ENCODE data around the gene CIART.

The CIART gene

DNA sequence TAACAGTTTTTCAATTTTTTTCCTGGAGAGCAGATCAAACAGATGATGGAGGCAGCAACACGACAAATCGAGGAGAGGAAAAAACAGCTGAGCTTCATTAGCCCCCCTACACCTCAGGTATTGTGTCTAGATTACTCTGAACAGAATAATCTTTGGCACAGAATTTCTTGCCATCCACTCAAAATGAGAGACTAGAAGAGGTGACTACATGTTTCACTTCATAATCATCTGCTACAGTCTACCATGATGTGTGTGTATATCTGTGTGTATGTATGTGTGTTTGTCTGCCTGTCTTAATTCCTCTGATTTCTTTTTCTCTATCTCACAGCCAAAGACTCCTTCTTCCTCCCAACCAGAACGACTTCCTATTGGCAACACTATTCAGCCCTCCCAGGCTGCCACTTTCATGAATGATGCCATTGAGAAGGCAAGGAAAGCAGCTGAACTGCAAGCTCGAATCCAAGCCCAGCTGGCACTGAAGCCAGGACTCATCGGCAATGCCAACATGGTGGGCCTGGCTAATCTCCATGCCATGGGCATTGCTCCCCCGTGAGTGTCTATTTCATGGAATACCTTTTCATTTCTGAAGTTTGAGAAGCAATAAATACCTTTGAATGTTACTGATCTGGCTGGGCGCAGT is 50.4 kb downstream of the CIART start:
- TF ChIP-seq, protein P1, sequence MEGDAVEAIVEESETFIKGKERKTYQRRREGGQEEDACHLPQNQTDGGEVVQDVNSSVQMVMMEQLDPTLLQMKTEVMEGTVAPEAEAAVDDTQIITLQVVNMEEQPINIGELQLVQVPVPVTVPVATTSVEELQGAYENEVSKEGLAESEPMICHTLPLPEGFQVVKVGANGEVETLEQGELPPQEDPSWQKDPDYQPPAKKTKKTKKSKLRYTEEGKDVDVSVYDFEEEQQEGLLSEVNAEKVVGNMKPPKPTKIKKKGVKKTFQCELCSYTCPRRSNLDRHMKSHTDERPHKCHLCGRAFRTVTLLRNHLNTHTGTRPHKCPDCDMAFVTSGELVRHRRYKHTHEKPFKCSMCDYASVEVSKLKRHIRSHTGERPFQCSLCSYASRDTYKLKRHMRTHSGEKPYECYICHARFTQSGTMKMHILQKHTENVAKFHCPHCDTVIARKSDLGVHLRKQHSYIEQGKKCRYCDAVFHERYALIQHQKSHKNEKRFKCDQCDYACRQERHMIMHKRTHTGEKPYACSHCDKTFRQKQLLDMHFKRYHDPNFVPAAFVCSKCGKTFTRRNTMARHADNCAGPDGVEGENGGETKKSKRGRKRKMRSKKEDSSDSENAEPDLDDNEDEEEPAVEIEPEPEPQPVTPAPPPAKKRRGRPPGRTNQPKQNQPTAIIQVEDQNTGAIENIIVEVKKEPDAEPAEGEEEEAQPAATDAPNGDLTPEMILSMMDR (IDR thresholded peaks at IDR 0.05; ENCODE audit: low read depth, low read length, missing control alignments), result no peak
- H3K4me3 ChIP-seq (replicated peaks; ENCODE audit: low read depth, low read length), result no peak overlapping the region
- no peak for DNase-seq (ENCODE audit: extremely low read depth, low read depth)
